K562 (cell line): ENCODE data around the gene ESPN. TPM values are rescaled to one million over a fixed set of nuclear protein-coding genes. Genes with fewer than 3 reads are reported as not detected.
"Not testable (repeated sequence)": the region's sequence is repeated elsewhere in the genome, so short reads cannot be mapped to it uniquely, and the experiment has no call there.

Experiments
- ATAC-seq: fragments of 200-7000 bp; cut with Tn5 transposase; 3 replicates; pipeline ENCODE4 v1.9.1; 2020; ENCODE audit warnings: moderate library complexity
- BruUV-seq: library from RNA; stranded (reverse); fragments of 400-500 nt; replicated peaks from 2 replicates; lab custom pipeline; 2021; lab: Mats Ljungman, UMichigan
- CTCF ChIA-PET: fragments of 300-600 bp; formaldehyde crosslinking; extraction: SDS; loops from one replicate; lab custom pipeline; 2021; ENCODE audit warnings: low intra/inter-chr PET ratio; lab: Yijun Ruan, JAX
- POLR2A ChIA-PET: fragments of 300-600, 350-650 bp; sonication (Branson Sonifier 250); formaldehyde crosslinking; extraction: SDS; loops from one replicate; lab custom pipeline; 2021; ENCODE audit warnings: antibody characterized with exemption, inconsistent platforms; lab: Yijun Ruan, JAX
- DNase-seq, 4 experiments: peaks; one replicate each; pipeline versions ENCODE4 v3.0.0 to v3.0.0-alpha.2; 2011 to 2018; ENCODE audit warnings: low spot score in 3 of 4, mixed read lengths in 3 of 4; ENCODE audit errors: extremely low read depth in 1 of 4
- FAIRE-seq: peaks from 2 replicates; lab custom pipeline; 2011; peaks lifted over from hg19 to GRCh38; lab: Jason Lieb, UNC
- H2AFZ ChIP-seq: 2 replicates; pipeline ENCODE4 v1.6.0; 2011; ENCODE audit warnings: low read depth, low read length, control low read depth, inconsistent platforms
- H3K27ac ChIP-seq: fragments of 200-600 bp; 3 replicates; pipeline ENCODE4 v1.8.0; 2011; ENCODE audit warnings: low read depth, mild to moderate bottlenecking, control low read depth, inconsistent platforms, low read length, moderate library complexity, mixed read lengths; ENCODE audit errors: extremely low read depth
- H3K27me3 ChIP-seq, 2 experiments: fragments of 300-600 bp in 1 of 2; 2 replicates in 1 of 2; 3 replicates in 1 of 2; pipeline versions ENCODE4 v1.6.0 to v1.8.0; 2011; ENCODE audit warnings: inconsistent platforms in 2 of 2, low read length in 2 of 2, mild to moderate bottlenecking in 1 of 2, mixed read lengths in 1 of 2, moderate library complexity in 1 of 2; ENCODE audit not compliant: control insufficient read depth in 2 of 2, insufficient read depth in 2 of 2
- H3K36me3 ChIP-seq: fragments of 300-600 bp; 3 replicates; pipeline ENCODE4 v1.8.0; 2011; ENCODE audit warnings: mild to moderate bottlenecking, low read length, inconsistent platforms; ENCODE audit not compliant: control insufficient read depth, insufficient read depth
- H3K4me1 ChIP-seq, 2 experiments: fragments of 200-600 bp in 1 of 2; replicated peaks in 1 of 2; 2 replicates in 1 of 2; 3 replicates in 1 of 2; pipeline versions ENCODE4 v1.5.1 to v1.8.0; 2011; ENCODE audit warnings: inconsistent platforms in 2 of 2, low read length in 2 of 2, mild to moderate bottlenecking in 1 of 2, mixed read lengths in 1 of 2, moderate library complexity in 1 of 2; ENCODE audit not compliant: control insufficient read depth in 2 of 2, insufficient read depth in 2 of 2
- H3K4me2 ChIP-seq: 2 replicates; pipeline ENCODE4 v1.6.1; 2011; ENCODE audit warnings: low read length, control low read depth, inconsistent platforms, mixed read lengths; ENCODE audit not compliant: insufficient read depth
- H3K4me3 ChIP-seq: fragments of 200-600 bp; sonication (generic), shearing (Covaris generic); 2 replicates; pipeline ENCODE4 v1.5.1; 2016; ENCODE audit warnings: control low read depth, inconsistent platforms
- H3K79me2 ChIP-seq: fragments of 200-600 bp; 3 replicates; pipeline ENCODE4 v1.8.0; 2011; ENCODE audit warnings: low read length, inconsistent platforms; ENCODE audit not compliant: control insufficient read depth, insufficient read depth
- H3K9ac ChIP-seq, 2 experiments: 2 replicates each; pipeline versions ENCODE4 v1.6.0 to v1.6.1; 2011; ENCODE audit warnings: low read depth in 2 of 2, low read length in 2 of 2, control low read depth in 1 of 2, inconsistent platforms in 1 of 2, mild to moderate bottlenecking in 1 of 2, mixed read lengths in 1 of 2; ENCODE audit not compliant: insufficient read depth in 1 of 2
- H3K9me1 ChIP-seq: one replicate; pipeline ENCODE4 v1.6.0; 2011; ENCODE audit warnings: inconsistent platforms, mild to moderate bottlenecking, low read length, moderate library complexity; ENCODE audit not compliant: control insufficient read depth, insufficient read depth
- H3K9me3 ChIP-seq: replicated peaks from 2 replicates; pipeline ENCODE4 v1.5.1; 2011; ENCODE audit warnings: low read depth, low read length, inconsistent platforms; ENCODE audit not compliant: control insufficient read depth, insufficient read depth
- H4K20me1 ChIP-seq: replicated peaks from 2 replicates; pipeline ENCODE4 v1.6.1; 2011; ENCODE audit warnings: low read length, inconsistent platforms, mixed read lengths; ENCODE audit not compliant: control insufficient read depth, insufficient read depth
- BCOR ChIP-seq: fragments of 450-650 bp; IDR thresholded peaks from 2 replicates; pipeline ENCODE4 v1.6.1; 2016
- CCNT2 ChIP-seq: IDR thresholded peaks from 2 replicates; pipeline ENCODE4 v1.6.1; 2011; ENCODE audit warnings: borderline replicate concordance, low read depth, mild to moderate bottlenecking, moderate library complexity, mixed read lengths, low read length; ENCODE audit not compliant: insufficient read length; ENCODE audit errors: extremely low read depth
- CTBP1 ChIP-seq: fragments of 450-650 bp; IDR thresholded peaks from 2 replicates; pipeline ENCODE4 v1.6.1; 2016; ENCODE audit warnings: borderline replicate concordance
- EP300 ChIP-seq: IDR thresholded peaks from 2 replicates; pipeline ENCODE4 v1.6.1; 2012; ENCODE audit warnings: low read length, improper control_type of control experiment
- FOSL1 ChIP-seq: fragments of 200-800 bp; sonication (Bioruptor generic); conservative IDR thresholded peaks from 2 replicates; pipeline ENCODE4 v1.6.1; 2016; ENCODE audit warnings: missing genetic modification characterization, missing compliant biosample characterization
- JUND ChIP-seq, 2 experiments: IDR thresholded peaks; 2 replicates in 1 of 2; 3 replicates in 1 of 2; pipeline ENCODE4 v1.6.1; 2011; ENCODE audit warnings: borderline replicate concordance in 2 of 2, low read depth in 2 of 2, low read length in 2 of 2, improper control_type of control experiment in 1 of 2, missing biosample characterization in 1 of 2, missing genetic modification characterization in 1 of 2, missing genetic modification reagents in 1 of 2
- KDM1A ChIP-seq, 2 experiments: fragments of 450-650 bp; IDR thresholded peaks; 2 replicates each; pipeline ENCODE4 v1.6.1; 2016; ENCODE audit warnings: mild to moderate bottlenecking in 2 of 2
- KHSRP ChIP-seq: fragments of 450-650 bp; IDR thresholded peaks from 2 replicates; pipeline ENCODE4 v1.6.1; 2017
- MAFG ChIP-seq: fragments of 450-650 bp; conservative IDR thresholded peaks from 2 replicates; pipeline ENCODE4 v1.6.1; 2016; ENCODE audit warnings: missing genetic modification characterization, missing compliant biosample characterization
- MAZ ChIP-seq, 2 experiments: fragments of 450-650 bp in 1 of 2; sonication (generic) in 1 of 2; formaldehyde crosslinking; IDR thresholded peaks in 1 of 2; conservative IDR thresholded peaks in 1 of 2; 2 replicates each; pipeline versions ENCODE4 v1.4.0 to v1.5.0; 2020; ENCODE audit warnings: mild to moderate bottlenecking in 1 of 2, missing genetic modification reagents in 1 of 2
- NCOR1 ChIP-seq: fragments of 450-650 bp; IDR thresholded peaks from 2 replicates; pipeline ENCODE4 v1.6.1; 2016; ENCODE audit warnings: mild to moderate bottlenecking, moderate library complexity
- PHB2 ChIP-seq: fragments of 450-650 bp; IDR thresholded peaks from 2 replicates; pipeline ENCODE4 v1.6.1; 2017; ENCODE audit warnings: low read depth
- STAT5A ChIP-seq: IDR thresholded peaks from 2 replicates; pipeline ENCODE4 v1.6.1; 2012; ENCODE audit warnings: low read length, inconsistent platforms, borderline replicate concordance
- TOE1 ChIP-seq, 2 experiments: fragments of 450-650 bp in 1 of 2; sonication (generic) in 1 of 2; formaldehyde crosslinking in 1 of 2; IDR thresholded peaks; 2 replicates each; pipeline versions ENCODE4 v1.7.1 to v1.8.0; 2016 to 2022; ENCODE audit warnings: borderline replicate concordance in 2 of 2, mild to moderate bottlenecking in 2 of 2, antibody characterized with exemption in 1 of 2, inconsistent platforms in 1 of 2, low read depth in 1 of 2, missing genetic modification reagents in 1 of 2, moderate library complexity in 1 of 2
- TRIM24 ChIP-seq, 2 experiments: fragments of 450-650 bp; IDR thresholded peaks; 2 replicates each; pipeline ENCODE4 v1.6.1; 2016
- ZBTB2 ChIP-seq: fragments of 450-650 bp; IDR thresholded peaks from 2 replicates; pipeline ENCODE4 v1.6.1; 2016; ENCODE audit warnings: antibody characterized with exemption
- ZBTB7A ChIP-seq: IDR thresholded peaks from 2 replicates; pipeline ENCODE4 v1.6.1; 2011; ENCODE audit warnings: low read depth, mild to moderate bottlenecking, low read length, moderate library complexity, borderline replicate concordance; ENCODE audit not compliant: control insufficient read depth
- ZNF395 ChIP-seq: fragments of 200-800 bp; sonication (Bioruptor generic); IDR thresholded peaks from 2 replicates; pipeline ENCODE4 v1.6.1; 2017; ENCODE audit warnings: missing genetic modification characterization, missing compliant biosample characterization
- WGBS: fragments of 100-300 bp; shearing (Covaris generic); methylation state at CpG from one replicate; pipeline ENCODE4 v1.1.6; 2016; ENCODE audit warnings: low coverage, mixed read lengths; ENCODE audit not compliant: insufficient coverage; ENCODE audit errors: missing lambda C conversion rate; 5-methylcytosine and 5-hydroxymethylcytosine counted together
- in situ Hi-C: fragments of 300-500 bp; cut with MboI; formaldehyde crosslinking; loops from 4 replicates; pipeline ENCODE4 v1.15.0; 2018; ENCODE audit warnings: inconsistent platforms, mixed read lengths
- intact Hi-C: fragments of 100-400 bp; cut with micrococcal nuclease; formaldehyde crosslinking; loops from 2 replicates; pipeline ENCODE4 v1.14.2; 2022
- polyA plus RNA-seq, 8 experiments: library from polyadenylated mRNA; depleted of rRNA in 4 of 8; stranded (reverse) in 5 of 8; unstranded in 3 of 8; fragments of >200 nt; fragmentation: Nextera tagmentation in 2 of 8; fragmentation: Illumina TruSeq in 1 of 8; extraction: Ambion mirVana in 2 of 8; extraction: Trizol in 1 of 8; gene quantifications; 2 replicates each; pipeline versions ENCODE4 v1.2.1 to v1.2.3, GENCODE V29; 2011 to 2014; ENCODE audit warnings: inconsistent platforms in 1 of 8, missing spikeins in 1 of 8
- total RNA-seq, 7 experiments: library from RNA; depleted of rRNA in 6 of 7; stranded (reverse); fragments of >200 nt in 6 of 7; fragmentation: Illumina TruSeq in 2 of 7; extraction: Trizol in 2 of 7; gene quantifications; 2 replicates each; pipeline versions ENCODE4 v1.2.1 to v1.2.3, GENCODE V29; 2011 to 2021; ENCODE audit warnings: low replicate concordance in 1 of 7

The ESPN gene
- total and polyA plus RNA-seq, 9 of the 15 experiments (the other 6 are each of a cell fraction or from before 2014, with no cell fraction given): 0.07 to 1.2 (median 0.45) TPM; not detected in 3

- intact Hi-C loops; H3K79me2 ChIP-seq; in situ Hi-C loops; H3K36me3 ChIP-seq; BruUV-seq; H3K9me1 ChIP-seq; H3K27ac ChIP-seq; H3K9me3 ChIP-seq; H2AFZ ChIP-seq; H3K4me3 ChIP-seq; TF ChIP-seq JUND (tag; IDR thresholded peaks at IDR 0.05; ENCODE audit: borderline replicate concordance, low read depth, low read length); TOE1 (IDR thresholded peaks at IDR 0.05; ENCODE audit: borderline replicate concordance): not testable (repeated sequence)
- H3K27me3 ChIP-seq: peaks cover 5 to 42% of the 10 kb centered on the region in 2 experiments; a peak in 4 of 5 replicates
- peak; percentile 42 for ATAC-seq
- H4K20me1 ChIP-seq: peaks cover 33% of the 10 kb centered on the region
- peak; percentile 87 for FAIRE-seq
- H3K4me2 ChIP-seq: peak overlapping the region; percentile 20; the same call in 1 of the 2 replicates
- peak overlapping the region in 1 of 2 experiments; percentile 82; a peak in 2 of 4 replicates for H3K9ac ChIP-seq
- DNase-seq: peak; percentile 58 to 83 (median 78)
- POLR2A ChIA-PET: interaction anchor here (0.5 to 1.0 kb wide), 4 partner anchors 209 to 726 kb away, joined by 3 to 5 read pairs (median 3); partner anchors contain the start of gene DNAJC11
- CTCF ChIA-PET: interaction anchor here (0.7 kb wide), 1 partner anchor 63 kb away, joined by 3 read pairs; no protein-coding TSS in a partner anchor
- under 1% methylated on average over 19 of the region's 19 CpGs for WGBS
- peaks cover 36 to 64% of the 10 kb centered on the region in 2 experiments; a peak in 4 of 5 replicates for H3K4me1 ChIP-seq
- TF ChIP-seq MAZ (CRISPR knock-in tag; conservative IDR thresholded peaks at IDR 0.05 in 1 of 2, IDR thresholded peaks at IDR 0.05 in 1 of 2) (peak; percentile 64 to 77; a peak in 3 of 4 replicates), JUND (IDR thresholded peaks at IDR 0.05; ENCODE audit: borderline replicate concordance, low read depth, low read length) (peak; percentile 71), CCNT2 (peak; percentile 88), BCOR (peak; percentile 63; the same call in 1 of the 2 replicates), TRIM24 (IDR thresholded peaks at IDR 0.05) (peak; percentile 82 to 90), EP300 (peak; percentile 59), KDM1A (IDR thresholded peaks at IDR 0.05) (peak in 1 of 2 experiments; percentile 88), CTBP1 (peak; percentile 37; the same call in 1 of the 2 replicates), PHB2 (peak; percentile 85), ZBTB7A (peak; percentile 84), NCOR1 (peak; percentile 94; the same call in 1 of the 2 replicates), ZNF395 (CRISPR knock-in tag) (0 out of 2 replicates have a peak, but pooled peaks have one; percentile 23), KHSRP (peak; percentile 59; the same call in 1 of the 2 replicates), TOE1 (CRISPR knock-in tag; IDR thresholded peaks at IDR 0.05; ENCODE audit: borderline replicate concordance, low read depth) (0 out of 2 replicates have a peak, but pooled peaks have one; percentile 36), STAT5A (peak; percentile 65), ZBTB2 (peak; percentile 42; the same call in 1 of the 2 replicates), FOSL1 (tag) (peak; percentile 95), MAFG (peak; percentile 47; the same call in 1 of the 2 replicates)
These were observed 5.3 kb downstream of the ESPN start for GRCh38 chr1:6429660-6430411.
